IPS-NIHi11 (cell line): Measurements from ENCODE around the gene DPM3.
"Not testable (repeated sequence)": the region's sequence is repeated elsewhere in the genome, so short reads cannot be mapped to it uniquely, and the experiment has no call there.

Experiments
- DNase-seq: peaks from one replicate; pipeline ENCODE4 v3.0.0; 2012; ENCODE audit warnings: mixed read lengths, low spot score

The DPM3 gene

DNA sequence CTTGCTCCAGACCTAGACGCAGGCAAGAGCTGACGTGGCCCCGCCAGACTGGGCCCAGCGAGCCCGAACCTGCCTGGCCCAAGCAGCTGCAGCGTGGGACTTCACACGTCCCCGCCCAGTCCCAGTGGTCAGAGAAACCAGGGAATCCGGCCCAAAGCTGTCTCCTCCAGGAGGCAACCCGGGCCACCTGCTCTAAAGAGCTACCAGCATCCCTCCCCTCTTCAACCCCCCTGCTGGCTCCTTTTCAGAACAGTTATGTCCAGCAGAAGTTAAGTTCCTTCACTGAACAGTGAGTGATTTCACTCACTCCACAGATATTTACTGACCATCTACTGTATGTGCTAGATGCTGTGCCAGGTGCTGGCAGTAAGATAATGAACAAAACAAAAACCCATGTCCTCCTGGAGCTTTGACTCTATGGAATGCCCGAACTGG is 14.8 kb downstream of the DPM3 start:
- DNase-seq = peak; percentile 23

DNA sequence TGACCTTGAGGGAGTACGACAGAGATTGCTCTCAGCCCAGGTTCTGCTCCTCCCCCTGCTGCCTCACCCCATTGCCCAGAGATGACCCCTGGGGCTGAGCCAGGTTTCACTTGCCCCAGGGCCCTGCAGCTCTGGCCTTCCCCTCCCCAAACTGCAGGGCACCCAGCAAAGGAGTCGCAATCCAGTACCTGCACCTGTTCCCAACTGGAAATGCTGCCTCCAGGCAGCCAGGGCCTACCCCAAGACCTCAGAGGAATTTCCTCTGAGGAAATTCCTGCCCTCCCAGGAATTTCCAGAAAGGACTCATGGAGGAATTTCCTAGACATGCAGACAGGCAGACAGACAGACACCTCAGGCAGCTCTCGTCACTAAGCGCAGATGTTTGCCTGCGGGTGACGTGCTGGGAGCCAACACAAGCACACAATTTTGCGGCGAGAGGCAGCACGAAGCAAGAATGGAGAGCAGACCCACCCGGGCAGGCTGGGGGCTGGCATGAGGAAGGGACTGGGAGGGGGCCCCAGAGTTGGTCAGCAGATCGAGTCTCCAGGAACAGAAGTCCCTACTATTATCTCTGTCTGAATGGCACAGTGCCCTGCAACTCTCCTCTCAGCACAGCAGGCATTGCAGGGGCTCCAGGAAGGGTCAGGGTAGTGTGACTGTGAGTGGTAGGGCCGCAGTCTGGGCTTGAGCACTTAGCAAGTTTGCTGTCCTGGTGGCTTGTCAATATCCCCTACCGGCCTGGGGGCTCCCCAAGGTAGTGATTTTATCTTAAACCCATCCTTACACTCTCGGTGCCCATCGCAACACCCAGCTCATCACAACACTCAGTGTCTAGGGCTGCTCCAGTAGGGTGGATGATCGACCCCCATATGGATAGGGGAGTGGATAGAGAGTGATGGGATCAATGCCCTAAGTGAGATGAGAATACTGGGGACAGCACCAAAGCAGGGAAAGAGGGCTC is 15.5 kb downstream of the DPM3 start:
- DNase-seq = peak; percentile 30

DNA sequence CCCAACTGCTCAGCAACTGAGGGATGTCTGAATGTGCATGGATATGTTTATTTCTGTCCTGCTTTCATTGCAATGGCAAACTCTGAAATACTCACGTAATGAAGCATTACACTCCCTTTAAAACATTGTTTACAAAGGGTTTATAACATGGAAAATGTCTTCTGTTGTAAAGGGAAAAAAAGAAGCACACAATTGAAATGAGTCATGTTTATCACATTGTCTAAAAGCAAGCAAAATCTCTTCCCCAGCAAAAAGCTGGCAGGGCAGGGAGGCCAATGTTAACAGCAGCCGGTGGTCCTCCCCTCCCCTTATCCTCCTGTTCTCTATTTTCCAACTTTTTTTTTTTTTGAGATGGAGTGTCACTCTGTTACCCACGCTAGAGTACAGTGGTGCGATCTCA is 16.5 kb downstream of the DPM3 start:
- no peak for DNase-seq

DNA sequence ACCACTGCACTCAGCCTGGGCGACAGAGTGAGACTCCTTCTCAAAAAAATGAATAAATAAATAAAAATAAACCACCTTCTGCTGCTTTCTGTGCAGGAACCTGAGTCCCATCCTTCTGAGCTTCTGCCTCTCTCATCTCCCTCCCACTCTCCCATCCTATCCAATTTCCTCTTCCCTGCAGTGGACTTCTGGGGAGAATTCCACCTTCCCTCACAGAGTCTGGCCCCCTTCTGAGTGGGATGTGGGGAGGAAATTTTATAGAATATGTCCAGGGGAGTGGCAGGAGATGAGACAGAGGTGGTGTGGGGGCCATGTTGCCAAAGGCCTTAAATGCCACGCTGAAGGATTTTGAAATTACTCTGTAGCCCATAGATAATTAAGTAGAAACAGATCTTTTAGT is 18.0 kb downstream of the DPM3 start:
- DNase-seq = no peak

DNA sequence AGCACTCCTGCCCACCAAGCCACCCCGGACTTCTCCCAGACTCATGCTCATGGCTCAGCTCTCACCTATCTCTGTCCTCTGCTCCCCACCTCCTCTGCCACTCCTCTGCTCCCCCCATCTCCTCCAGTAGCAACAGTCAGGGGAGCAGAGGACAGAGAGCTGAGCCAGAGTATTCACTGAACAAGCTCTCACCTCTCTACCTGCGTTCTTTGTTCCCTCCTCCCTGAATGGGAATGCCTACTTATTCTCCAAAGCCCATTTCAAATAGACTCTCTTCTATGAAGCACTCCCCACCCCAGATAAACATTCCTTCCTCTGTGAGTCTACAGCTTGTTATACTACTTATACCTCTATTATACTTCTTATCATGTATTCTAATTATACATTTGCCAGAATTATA is 19.1 kb downstream of the DPM3 start:
- DNase-seq = no peak

DNA sequence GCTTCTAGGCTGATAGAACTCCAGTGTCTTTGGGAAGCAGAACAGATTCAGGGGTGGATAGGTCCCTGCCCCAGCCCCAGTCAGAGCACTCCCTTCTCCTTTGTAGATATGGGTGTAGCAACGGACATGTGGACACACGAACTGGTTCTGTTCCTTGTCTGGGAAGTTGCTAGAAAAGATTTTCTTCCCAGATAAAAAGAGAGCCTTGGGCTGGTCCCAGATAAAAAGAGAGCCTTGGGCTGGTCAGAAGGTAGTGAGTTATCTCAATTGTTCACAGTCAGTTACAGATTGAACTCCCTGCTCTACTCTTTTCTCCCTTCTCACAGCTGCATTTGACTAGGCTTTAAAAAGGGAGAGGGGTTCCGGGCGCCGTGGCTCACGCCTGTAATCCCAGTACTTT is 20.1 kb downstream of the DPM3 start:
- DNase-seq = no peak

DNA sequence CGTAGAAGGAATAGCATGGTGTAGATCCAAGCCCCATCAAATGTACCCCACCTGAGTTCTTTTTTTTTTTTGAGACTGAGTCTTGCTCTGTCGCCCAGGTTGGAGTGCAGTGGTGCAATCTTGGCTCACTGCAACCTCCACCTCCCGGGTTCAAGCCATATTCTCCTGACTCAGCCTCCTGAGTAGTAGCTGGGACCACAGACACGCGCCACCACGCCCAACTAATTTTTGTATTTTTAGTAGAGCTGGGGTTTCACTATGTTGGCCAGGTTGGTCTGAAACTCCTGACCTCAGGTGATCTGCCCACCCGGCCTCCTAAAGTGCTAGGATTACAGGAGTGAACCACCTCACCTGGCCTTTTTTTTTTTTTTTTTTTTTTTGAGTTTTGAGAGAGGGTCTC is 22.2 kb downstream of the DPM3 start:
- not testable (repeated sequence) for DNase-seq

DNA sequence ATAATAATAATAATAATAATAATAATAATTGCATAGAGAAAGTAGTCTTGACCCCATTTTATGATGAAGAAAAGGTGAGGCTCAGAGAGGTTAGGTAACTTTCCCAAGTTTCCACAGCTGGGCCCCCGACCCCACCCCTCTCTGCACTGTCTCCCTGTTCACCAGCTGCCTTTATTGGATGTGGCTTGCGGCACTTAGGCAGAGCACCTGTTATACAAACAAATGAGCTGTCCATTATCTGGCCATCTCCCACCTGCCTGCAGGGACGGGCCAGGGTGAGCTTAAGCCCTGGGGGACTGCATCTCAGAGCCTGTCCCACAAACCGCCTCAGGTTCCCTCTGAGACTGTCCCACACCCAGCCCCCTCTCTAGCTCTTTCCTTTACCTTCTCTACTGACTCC is 22.7 kb downstream of the DPM3 start:
- DNase-seq = no peak

DNA sequence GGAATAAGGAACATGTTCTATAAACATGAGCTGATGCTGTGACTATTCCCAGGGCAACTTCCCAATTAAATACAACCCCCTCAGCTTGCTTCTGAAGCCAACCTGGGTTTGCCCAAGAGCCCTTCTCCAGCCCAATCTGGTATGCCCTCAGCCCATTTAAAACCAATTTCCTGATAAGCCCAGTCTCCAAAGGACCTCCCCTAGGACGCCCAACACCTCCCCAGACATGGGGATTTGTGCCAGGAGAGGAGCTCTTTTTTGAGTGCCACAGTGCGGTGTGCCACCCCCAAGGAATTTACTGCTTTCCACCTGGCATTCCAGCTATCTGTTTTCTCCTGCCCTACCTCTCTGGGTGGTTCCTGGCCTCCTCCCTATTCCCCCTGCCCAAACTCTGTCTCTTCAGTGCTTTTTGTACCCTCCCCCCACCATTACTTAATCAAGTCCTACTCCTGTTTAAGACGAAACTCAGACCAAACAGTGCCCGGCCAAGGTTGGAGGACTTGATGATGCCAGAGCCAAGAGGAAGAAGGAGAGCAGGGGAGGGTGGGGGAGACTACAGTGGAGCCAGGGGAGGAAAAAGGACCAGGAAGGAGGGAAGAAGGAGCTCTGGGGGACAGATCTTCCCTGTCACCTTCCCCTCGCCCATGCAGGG is 24.1 kb downstream of the DPM3 start:
- DNase-seq = no peak

DNA sequence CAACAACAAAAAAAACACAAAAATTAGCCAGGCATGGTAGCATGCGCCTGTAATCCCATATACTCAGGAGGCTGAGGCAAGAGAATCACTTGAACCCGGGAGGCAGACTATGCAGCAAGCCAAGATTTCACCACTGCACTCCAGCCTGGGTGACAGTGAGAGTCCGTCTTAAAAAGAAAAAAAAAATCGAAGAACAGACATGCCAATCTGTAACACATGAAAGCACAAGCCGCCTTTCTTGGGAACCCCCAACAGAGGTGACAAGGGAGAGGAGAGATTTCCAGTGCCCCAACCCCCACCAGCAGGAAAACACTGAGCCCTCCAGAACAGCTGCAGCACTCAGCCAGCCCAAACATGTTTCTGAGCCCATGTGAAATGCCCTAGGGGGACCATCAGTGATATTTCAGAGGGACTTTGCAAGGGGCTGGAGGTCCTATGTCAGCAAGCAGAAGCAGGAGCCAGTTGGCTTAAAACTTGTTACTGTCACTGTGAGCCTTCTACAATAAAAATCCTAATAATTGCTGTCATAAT is 26.8 kb downstream of the DPM3 start:
- no peak for DNase-seq

DNA sequence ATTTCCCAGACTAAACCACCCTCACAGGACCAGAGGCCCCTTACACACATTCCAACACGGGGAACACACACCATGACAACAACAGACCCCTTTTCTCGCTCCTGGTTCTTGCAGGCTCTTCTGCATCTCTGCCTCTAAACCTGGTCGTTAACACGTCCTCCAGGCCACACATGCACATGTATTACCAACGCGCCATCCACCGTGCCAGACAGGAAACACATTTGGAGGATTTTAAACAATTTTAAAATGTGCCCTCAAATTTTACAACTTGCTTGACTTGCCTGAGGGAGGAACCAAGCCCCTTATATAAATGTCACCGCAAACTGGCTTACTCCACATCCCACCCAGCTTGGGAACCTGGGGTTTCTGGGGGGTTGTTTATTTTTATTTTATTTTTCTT is 29.5 kb downstream of the DPM3 start:
- DNase-seq = no peak

DNA sequence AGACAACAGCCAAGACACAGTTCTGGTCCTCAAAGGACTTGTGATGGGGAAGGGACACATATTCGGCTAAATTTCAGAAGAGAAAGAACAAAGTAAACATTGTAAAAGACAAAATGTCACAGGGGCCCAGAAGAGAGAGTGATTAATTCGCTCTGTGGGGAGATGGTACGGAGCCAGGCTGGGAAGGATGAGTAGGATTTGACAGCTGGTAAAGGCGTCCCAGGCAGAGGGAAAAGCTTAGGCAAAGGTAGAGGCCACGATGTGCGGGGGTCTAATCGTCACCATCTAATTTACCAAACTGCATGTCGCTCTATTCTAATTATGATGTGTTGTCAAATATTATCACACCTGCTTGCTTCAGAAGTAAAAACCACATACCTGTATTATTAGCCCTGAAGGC is 29.9 kb downstream of the DPM3 start:
- DNase-seq = no peak

DNA sequence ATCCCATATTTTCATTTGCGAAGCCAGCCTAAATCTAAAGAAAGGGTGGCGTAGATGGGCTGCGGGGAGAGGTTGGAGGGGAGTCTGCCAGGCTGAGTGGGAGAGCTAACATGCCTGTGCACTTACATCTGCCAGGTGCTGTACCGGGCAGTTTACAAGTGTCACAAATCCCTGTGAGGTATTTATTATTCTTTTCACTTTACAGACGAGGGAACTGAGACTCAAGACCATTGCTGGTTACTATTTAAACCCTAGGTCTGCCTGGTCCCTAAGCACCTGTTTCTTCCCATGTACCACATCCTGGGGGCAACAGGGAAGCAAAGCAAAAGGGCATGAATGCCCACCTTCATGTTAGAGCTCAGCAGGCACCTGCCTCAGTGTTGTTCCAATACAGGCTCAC is 32.0 kb downstream of the DPM3 start:
- no peak for DNase-seq

DNA sequence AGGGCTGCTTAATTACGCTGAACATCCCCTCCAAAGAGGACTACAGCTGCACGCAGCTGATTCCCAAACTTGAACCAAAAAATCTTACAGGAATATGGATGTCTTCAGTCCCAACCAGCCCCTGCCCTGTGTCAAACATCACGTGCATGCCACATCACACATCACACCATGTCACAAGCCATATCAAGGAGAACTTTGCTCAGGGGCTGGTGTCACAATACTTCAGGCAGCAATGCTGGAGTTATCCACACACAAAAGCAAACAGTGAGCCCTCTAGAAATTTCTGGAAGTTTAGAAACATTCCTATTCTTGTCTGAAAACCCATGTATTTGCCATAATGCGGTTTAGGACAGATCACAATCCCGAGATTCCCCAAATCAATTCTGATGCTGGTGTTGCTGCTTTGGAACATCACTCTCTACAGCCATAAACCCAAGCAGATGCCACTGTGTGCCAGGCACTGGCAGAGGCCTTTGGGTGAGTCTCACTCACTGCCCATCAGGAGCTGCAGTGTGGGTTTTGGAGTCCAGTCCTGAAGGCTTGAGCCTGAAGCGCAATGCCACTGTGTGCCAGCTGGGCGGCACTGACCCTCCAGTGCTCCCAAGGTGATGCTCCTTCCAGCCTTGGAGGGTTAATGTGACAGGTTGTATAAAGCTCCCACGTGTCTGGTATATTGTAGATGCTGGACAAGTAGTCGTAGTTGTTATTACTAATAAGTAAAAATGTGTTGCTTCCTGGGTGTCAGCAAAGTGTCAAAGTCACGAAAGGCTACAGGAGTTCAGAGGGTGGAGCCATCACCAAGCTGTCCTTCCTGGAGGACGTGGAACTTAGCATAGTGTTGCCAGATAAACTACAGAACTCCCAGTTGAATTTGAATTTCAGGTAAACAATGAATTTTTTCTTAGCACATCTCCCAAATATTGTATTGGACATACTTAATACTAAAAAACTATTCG is 32.7 kb downstream of the DPM3 start:
- DNase-seq = no peak

DNA sequence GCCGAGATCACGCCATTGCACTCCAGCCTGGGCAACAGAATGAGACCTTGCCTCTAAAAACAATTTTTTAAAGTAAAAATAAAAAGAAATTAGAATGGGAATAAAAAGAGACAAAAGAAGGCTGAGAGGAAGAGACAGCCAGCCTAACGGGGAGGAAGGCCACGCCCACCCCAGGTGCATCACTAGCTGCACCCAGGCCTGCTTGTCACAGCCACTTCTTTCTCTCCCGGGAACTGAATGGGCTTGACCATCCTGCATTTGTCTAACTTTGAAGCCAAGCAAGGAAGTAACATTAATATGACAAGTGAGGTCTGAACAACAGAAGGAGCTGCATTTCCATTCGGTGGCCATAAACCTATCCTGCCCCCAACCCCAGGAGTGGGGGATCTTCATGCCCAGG is 33.5 kb downstream of the DPM3 start:
- no peak for DNase-seq

DNA sequence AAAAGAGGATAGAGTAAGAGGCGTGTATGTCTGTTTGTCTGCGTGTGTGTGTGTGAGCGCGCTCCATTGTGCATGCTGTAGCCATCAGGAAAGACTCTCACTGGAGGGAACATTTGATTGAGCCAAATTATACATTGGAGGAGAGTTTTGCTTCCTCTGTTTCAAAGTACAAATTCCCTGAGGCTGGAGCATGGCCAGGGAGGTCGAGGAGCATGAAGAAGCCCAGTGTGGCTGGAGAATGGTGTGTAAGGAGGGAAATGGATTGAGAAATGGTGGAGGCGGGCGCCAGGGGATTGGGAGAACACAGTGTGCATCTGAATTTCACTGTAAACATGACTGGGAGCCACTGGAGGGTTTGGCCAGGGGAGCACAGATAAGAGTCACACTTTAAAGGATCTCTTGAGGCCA is 34.7 kb downstream of the DPM3 start:
- no peak for DNase-seq

DNA sequence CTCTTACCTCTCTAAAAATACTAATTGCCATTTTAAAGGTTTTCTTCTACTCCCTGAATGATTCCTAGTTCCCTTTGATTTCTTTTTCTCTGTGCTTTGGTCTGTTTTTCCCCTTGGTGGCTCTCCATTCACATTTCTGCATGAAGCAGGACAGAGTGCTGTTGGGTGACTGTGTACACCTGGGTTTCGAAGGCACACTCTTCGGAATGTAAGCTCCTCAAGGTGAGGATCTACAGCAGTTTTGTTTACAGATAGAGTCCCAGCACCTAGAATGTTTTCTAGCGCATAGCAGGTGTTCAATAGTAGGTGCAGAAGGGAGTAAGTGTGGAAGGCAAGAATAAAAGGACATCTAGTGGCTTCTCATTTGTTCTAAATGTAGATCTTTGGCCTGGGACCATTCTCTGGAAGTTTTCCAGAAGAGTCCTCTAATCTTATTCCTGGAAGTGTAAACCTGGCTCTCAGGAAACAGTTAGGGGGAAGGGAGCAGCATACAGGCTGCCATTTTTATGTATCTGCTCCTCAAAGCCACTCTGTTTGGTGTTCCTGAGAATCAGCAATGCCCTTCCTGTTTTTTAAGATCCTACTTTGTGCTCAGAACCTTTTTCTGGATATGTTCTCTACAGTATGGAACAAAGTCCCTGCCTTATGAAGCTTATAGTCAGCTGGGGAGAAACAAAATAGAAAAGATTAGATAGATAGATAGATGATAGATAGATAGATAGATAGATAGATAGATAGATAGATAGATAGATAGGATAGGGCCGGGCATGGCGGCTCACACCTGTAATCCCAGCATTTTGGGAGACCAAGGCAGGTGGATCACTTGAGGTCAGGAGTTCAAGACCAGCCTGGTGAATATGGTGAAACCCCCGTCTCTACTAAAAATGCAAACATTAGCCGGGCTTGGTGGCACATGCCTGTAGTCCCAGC is 35.5 kb downstream of the DPM3 start:
- DNase-seq = no peak

DNA sequence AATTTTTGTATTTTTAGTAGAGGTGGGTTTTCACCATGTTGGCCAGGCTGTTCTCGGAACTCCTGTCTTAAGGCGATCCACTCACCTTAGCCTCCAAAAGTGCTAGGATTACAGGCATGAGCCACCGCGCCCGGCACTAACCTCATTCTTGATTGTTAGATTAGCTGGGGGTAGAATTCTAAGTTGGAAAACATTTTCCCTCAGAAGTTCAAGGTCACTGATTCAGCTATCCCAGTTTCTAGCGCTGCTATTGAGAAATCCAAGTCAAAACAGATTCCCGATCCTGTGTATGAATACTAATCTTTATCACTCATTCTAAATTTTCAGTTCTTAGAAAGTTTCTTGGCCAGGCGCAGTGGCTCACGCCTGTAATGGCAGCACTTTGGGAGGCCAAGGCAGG is 37.0 kb downstream of the DPM3 start:
- DNase-seq = no peak

DNA sequence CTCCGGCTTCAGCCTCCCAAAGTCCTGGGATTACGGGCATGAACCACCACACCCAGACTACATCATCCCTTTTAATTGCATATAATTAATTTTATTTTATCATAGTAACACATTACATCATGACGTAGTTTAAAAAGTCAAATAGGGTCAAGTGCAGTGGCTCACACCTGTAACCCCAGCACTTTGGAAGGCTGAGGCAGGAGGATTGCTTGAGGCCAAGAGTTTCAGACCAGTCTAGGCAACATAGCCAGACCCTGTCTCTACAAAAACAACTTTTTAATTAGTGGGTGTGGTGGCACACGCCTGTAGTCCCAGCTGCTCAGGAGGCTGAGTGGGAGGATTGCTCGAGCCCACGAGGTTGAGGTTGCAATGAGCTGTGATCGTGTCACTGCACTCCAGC is 41.0 kb downstream of the DPM3 start:
- no peak for DNase-seq

DNA sequence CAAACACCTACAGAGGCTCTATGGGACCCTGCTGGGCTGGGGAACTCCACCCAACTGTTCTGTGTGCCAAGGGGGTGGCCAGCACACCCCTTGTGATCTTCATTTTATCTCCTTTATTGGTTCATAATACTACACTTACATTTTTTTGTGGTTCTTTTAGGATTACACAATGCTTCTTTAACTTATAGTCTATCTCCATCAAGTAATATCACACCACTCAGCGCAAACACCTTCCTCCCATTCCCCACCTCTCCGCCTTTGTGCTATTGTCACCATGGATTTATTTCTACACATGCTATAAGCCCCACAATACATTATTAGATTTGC is 45.7 kb downstream of the DPM3 start:
- no peak for DNase-seq
